Activated T-helper 1 cell treated with anti-CD3 and anti-CD28 coated beads, Interleukin-2, amount 50 U/mL, for 16 hours (primary cell): Measurements from ENCODE around the gene UVRAG.

Experiments
- DNase-seq, 2 donors: peaks; one replicate each; pipeline ENCODE4 v3.0.0-alpha.2; 2020; ENCODE audit warnings: low read depth in 1 of 2, low spot score in 1 of 2

Gene UVRAG

GRCh38 chr11:75783416-75784084, 31.5 kb upstream of the UVRAG start:
- DNase-seq = no peak

- DNase-seq = no peak
Measured at GRCh38 chr11:75784085-75784478, 30.9 kb upstream of the UVRAG start.

GRCh38 chr11:75784506-75784905, 30.5 kb upstream of the UVRAG start:
- no peak for DNase-seq

GRCh38 chr11:75785187-75785586, 29.8 kb upstream of the UVRAG start:
- no peak for DNase-seq

GRCh38 chr11:75786101-75786736, 28.8 kb upstream of the UVRAG start:
- no peak for DNase-seq

- no peak for DNase-seq
Measured at GRCh38 chr11:75789521-75789920, 25.5 kb upstream of the UVRAG start.

- DNase-seq = no peak
Measured at GRCh38 chr11:75790986-75791385, 24.0 kb upstream of the UVRAG start.

GRCh38 chr11:75792127-75792731, 22.8 kb upstream of the UVRAG start:
- DNase-seq = no peak

GRCh38 chr11:75792997-75793800, 21.8 kb upstream of the UVRAG start:
- no peak for DNase-seq

GRCh38 chr11:75793966-75794365, 21.0 kb upstream of the UVRAG start:
- no peak for DNase-seq

- DNase-seq = no peak
Measured at GRCh38 chr11:75795276-75796090, 19.5 kb upstream of the UVRAG start.

GRCh38 chr11:75796091-75796435, 18.9 kb upstream of the UVRAG start:
- DNase-seq = no peak

- DNase-seq = no peak
Measured at GRCh38 chr11:75797116-75797515, 17.9 kb upstream of the UVRAG start.

GRCh38 chr11:75797792-75798191, 17.2 kb upstream of the UVRAG start:
- no peak for DNase-seq

- DNase-seq = no peak
Measured at GRCh38 chr11:75800136-75800675, 14.8 kb upstream of the UVRAG start.

GRCh38 chr11:75800728-75801361, 14.2 kb upstream of the UVRAG start:
- DNase-seq = no peak

GRCh38 chr11:75801362-75802020, 13.5 kb upstream of the UVRAG start:
- no peak for DNase-seq

- no peak for DNase-seq
Measured at GRCh38 chr11:75802021-75802912, 12.7 kb upstream of the UVRAG start.
